NCI-H748 (cell line): Measurements from ENCODE around the gene PRR7.

Source experiments
- DNase-seq: peaks from one replicate; lab custom pipeline; 2025; ENCODE audit not compliant: unreplicated experiment; lab: John Stamatoyannopoulos, UW

PRR7 gene

DNA sequence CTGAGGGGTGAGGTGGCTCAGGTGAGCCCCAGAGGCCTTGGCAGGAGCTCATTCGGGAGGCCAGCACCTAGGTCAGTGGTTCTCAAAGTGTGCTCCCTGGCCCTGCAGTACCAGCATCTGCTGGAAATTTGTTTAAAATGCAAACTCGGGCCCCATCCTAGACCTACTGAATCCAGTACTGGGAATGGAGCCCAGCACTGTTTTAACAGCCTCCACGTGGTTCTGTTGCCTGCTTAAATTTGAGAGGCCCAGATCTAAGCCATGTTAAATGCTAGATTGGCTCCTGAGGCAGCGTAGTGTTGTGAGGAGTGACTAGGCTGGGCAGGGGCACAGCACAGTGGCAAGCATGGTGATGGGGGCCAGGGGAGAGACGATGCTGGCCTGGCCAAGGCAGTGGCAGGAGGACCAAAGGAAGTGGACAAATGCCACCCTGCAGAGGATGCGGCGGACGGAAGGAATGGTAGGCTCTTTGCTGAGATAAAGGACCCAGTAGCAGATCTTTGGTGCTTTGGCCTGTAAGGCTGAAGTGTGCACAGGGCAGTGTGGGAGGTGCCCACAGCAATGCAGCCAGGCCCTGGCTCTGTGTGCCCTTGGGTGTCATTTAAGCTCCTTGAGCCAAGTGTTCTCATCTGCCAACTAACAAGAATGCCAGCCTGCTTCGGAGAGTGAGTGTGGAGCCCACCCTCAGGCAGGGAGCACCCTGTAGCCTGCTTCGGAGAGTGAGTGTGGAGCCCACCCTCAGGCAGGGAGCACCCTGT, 4.2 kb downstream of the PRR7 start:
- DNase-seq = no peak

DNA sequence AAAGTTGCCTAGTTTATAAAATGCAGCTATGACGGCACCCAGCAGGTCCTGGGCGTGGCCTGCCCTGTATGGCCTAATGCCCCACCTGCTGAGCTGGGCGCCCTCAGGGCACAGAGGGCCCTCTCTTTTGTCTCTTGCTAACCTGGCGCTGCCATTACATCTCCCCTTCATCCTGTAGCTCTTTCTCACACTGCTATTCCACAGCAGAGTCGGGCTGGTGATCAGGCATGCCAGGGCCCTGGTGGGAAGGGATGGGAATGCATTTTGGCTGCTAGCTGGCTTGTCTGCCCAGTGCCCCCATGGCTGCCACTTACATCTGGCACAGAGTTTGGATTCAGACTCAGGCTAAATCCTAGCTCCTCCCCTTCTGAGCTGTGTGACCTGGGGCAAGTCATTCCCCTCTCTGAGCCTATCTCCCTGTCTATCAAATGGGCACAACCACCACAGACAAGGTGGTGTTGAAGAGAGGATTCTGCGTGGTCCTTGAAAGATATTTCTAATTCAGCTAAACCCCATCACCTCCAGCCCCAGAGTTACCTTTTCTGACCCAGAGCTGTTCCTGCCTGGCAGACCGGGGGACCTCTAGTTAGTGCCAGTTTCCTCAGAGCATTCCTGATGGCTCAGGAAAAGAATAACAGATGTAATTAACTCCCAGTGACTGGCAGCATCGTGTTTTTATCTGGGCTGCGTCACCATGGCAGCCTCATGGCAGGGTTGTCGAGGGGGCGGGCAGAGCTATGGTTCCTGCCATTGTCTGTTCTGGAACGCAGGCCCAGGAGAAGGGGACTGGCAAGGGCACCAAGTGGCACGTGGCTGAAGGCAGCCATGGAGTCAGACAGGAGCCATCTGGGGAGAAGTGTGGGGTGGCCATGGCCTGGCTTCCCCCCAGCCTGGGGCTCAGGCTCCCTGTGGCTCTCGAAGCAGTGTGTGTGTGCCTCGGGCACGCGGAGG, 6.3 kb downstream of the PRR7 start:
- no peak for DNase-seq

DNA sequence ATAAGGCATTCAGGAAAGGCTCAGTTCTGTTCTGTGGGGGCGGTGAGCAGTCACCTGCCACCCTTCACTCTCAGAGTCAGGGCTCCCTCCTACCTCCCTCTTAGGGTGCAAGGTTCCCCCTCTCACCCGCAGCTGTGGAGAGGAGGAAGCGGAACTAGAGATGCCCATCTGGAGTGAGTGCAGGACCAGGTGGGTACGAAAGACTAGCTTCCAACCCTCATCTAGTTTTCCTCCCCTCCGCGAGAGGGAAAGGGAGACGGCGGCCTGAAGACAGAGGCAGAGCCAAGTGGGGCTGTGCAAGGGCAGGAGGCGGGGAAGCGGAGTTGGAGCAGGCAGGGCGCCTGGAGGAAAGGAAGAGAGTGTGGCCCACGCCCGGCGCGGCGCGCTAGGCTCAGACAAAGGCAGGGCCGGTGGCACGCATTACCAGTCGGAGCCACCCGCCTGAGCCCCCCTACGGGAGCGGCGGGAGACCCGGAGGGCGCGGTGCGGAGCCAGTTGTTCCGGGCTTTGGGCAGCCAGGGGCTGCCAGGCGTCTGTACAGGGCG, 7.3 kb downstream of the PRR7 start:
- DNase-seq = peak; percentile 80

DNA sequence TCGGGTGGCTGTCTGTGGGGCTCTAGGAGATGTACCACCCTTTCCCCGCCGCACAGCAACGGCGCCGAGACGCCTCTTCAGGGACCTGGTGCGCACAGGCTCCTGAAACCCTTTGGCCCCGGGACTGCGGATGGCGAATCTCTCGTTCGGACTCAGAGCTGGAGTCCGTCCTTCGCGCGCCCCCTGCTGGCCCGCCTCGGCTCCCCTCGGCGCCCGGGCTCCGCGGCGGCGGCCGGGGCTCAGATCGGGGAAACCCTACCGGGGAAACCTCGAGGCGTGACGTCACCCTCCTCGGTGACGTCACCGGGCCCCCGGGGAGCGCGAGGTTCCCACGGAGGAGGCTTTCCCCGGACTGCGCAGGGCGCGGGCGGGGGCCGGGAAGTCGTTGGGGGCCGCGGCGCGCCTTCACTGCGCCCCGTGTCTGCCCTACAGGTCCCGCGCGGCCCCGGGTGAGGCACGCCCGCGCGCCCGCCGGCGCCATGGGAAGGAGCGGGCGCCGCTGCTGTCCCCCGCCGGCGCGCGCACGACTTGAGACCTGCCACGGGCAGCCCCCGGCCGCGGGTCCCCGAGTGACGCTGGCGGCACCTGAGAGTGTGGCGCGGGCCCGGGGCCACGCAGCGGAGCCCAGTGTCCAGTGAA, 7.9 kb downstream of the PRR7 start:
- DNase-seq = peak; percentile 91

DNA sequence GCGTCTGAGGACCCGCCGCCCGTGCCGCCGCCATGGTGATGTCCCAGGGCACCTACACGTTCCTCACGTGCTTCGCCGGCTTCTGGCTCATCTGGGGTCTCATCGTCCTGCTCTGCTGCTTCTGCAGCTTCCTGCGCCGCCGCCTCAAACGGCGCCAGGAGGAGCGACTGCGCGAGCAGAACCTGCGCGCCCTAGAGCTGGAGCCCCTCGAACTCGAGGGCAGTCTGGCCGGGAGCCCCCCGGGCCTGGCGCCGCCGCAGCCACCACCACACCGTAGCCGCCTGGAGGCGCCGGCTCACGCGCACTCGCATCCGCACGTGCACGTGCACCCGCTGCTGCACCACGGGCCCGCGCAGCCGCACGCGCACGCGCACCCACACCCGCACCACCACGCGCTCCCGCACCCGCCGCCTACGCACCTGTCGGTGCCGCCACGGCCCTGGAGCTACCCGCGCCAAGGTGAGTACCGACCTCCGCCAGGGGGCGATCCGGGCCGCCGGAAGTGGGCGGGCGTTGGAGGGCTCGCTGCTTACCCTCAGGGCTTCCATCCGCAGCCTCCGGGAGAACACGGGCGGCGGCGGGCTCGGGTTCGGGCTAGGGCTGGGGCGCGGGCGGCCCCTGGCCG, 8.5 kb downstream of the PRR7 start:
- peak; percentile 90 for DNase-seq

DNA sequence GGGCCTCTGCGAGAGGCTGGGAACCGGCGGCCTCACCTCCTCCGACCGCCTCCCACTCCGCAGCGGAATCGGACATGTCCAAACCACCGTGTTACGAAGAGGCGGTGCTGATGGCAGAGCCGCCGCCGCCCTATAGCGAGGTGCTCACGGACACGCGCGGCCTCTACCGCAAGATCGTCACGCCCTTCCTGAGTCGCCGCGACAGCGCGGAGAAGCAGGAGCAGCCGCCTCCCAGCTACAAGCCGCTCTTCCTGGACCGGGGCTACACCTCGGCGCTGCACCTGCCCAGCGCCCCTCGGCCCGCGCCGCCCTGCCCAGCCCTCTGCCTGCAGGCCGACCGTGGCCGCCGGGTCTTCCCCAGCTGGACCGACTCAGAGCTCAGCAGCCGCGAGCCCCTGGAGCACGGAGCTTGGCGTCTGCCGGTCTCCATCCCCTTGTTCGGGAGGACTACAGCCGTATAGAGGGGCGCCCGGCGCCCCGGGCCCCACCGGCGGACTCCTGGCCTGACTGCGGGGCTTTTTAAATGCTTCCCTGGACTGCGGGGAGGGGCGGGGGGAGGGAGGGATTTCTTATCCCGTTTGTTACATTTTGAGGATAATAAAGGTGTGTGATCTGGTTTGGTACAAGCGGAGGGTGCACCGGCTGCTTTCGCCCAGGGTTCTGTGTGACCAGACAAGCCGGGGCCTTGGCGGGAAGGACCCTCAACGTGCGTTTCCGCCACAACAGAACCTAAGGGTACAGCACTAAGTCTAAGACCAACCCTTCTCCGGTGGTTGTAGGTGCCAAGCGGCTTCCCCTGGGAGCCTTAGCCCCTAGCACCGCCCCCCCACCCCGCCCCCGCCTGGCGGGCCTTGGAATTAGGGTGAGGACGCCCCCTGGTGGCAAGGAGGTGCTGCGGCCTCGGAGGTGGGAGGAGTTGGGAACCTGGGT, 9.3 kb downstream of the PRR7 start:
- peak; percentile 95 for DNase-seq

DNA sequence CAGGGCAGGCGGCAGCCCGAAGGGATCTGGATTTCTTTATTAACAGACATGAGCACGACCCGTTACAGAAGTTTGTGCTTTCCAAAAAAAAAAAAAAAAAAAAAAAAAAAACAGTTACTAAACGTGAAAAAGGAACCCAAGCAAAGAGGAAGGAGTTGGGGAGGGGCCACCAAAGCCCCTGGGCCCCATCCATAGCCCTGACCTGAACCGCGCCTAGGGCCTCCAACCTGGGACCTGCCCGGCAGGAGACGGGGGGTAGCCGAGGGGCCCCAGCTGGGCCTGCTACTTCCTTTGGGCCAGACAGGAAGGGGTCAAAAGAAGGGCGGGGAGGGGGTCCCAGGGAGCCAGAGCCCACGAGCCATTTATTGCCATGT, 10.0 kb downstream of the PRR7 start:
- DNase-seq = no peak

DNA sequence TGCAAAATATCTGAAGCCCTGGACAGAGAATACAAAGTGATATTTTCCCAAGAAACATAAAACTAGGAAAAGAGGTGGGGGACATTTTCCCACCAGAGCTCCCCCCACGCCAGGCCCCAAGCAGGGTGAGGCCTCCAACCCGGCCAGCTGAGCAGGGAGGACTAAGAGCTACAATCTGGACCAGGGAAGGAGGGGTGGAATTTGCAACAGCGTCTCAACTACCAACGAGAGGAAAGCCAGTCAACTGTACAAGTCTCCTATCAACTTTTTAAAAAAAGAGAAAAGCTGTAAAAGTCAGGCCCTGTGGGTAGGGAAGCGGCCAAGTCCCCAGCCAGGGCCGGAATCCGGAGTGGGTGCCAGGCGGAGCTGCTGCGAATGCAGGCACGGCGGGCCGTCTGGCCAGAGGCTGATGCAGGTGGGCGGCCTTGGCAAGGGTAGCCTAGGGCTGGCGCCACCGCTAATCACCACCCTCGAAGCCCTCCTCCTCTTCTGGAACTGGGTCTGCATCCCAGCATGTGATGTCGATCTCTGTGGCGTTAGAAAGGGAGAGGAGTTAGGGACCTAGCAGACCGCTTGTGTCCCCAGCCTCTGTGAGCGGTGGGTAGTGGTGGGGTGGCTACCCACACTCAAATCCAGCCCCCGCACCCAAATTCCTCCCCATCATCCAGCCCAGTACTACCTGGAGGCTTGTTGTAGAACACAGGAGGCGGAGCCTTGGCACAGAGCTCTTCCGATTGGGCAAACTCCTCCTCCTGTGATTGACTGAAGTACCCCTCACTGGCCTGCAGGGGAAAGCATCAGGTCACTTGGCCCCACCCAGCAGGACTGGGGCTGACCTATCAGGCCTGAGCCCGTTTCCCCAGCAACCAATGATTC, 10.6 kb downstream of the PRR7 start:
- peak; percentile 98 for DNase-seq

DNA sequence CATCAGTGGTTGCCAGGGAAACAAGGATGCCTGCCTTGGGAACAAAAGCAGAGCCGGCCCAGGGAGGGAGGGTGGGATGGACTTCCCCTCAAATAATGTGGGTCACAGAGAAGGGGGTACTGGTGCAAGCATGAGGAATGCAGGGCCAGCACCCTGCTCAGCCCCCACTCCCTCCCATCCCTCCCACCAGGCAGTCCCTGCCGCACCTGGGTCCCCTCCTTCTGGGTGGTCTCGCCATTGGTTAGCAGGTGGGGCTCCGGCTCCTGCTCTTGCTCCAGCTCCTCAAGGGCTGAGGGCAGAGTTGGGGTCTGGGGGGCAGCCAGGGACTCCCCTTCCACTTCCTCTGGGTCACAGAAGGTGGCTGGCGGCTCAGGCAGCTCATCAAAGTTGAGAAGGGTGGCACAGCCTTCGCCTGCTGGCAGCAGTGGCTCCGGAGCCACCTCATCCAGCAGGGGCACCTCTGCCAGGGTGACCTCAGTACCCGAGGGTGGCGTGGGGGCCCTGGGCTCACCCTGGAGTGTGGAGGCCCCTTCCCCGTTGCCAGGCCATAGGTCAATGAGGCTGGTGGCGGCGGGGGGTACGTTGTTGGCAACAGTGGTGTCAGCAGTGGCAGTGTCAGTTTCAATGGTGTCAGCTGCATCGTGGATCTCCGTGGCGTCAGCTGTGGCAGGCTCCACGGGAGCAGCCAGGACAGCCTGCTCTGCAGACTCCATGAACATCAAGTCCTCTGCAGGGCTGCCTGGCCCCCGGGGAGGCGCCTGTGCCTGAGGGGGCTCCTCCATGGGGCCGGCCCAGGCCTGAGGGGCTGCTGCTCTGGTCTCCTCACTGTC, 11.5 kb downstream of the PRR7 start:
- DNase-seq = no peak

DNA sequence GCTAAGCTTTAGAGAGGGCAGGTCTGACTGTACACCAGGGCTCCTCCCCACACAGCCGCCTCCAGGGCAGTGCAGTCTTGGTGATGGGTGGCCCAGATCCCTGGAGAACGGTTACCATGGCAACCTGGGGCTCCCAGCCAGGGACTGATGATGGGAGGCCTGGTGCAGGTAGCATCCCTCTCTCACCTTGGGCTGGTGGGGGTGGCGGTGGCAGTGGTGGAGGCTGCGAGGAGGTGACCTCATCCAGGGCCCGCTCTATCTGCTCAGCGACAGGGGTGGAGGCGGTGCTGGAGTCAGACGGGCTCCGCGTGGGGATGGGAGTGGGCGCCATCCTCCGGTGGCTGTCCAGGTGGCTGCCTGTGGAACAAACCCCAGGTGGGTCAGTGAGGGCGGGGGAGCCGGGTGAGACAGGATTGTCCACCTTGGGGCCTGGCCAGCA, 12.3 kb downstream of the PRR7 start:
- no peak for DNase-seq

DNA sequence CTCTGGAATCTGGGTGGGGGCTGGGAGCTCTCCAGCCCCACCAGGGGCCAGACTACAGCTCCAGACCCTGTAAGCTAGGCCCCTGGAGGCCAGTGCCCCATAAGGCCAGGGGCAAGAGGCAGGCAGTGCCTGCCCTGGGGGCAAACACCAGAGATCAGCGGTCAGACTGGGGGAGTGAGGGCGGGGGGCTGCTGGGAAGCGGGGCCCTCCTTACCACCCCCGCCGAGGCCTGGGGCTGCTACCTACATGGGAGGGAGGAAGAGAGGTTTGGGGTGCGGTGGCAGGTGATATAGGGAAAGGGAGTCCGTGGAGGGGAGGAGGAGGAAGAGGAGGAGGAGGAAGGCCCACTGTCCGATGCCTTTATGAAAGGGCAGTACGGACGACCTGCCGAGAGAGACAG, 12.7 kb downstream of the PRR7 start:
- DNase-seq = no peak

DNA sequence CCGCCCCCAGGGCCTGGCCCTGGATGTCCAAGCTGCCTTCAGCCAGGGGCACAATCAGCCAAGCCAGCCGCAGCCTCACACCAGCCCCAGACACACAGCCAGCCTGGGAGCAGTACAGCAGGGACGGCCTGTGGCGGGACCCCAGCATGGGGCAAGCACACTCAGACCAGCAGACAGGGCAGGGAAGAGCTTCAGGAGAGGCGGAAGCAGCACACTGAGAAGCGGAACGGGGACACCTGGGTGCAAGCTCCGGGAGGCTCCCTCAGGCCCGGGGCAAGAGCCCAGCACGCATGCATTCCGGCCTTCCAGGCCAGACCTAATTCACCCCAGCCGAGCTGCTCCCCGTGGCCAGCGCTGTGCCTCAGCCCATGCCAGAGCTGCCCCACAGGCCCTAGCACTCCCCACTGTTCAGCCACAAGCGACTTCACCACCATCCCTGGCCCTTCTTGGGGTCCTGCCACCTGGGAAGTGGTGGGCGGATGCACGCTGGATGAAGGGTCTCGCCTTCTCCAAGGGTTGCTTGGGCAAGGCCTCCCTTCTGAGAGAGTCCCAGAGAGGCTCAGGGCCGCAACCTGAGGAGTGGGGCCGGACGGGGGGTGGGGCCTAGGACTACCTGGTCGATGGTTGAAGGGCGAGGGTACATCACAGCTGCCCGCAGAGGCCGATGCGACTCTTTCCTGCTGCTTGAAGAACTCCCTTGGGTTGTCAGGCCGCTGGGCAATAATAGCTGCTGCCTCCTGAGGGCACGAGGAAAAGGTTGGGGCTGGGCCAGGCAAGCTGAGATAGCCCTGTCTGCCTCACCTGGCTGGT, 13.4 kb downstream of the PRR7 start:
- no peak for DNase-seq

DNA sequence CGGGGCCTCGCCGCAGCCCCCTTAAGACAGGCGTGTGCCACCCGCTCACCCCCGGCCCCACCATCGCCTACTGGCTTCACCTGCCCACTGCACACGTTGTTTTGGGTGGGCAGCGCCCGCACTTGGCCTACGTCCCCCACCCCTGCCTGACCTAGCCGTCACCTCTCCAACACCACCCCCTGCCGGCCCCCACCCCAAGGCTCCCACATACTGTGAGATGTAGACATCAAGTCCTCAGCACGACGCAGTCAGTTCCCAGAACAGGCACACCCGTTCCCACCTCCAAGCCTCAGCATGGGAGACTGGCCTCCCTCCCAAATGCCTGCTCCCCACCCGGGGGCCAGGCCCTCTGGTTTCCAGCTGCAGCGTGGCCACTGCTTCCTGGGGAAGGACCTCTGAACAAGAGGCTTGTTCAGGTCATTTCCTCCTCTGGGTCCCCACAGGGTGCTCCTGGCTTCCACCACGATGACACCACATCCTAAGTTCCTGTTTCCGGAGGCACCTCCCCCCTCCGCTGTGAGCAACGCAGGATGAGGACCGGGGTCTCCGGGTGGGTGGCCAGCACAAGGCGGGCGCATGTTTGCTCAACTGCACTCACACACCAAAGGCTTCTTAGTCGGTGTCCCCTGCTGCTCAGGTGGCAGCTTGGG, 15.5 kb downstream of the PRR7 start:
- no peak for DNase-seq

DNA sequence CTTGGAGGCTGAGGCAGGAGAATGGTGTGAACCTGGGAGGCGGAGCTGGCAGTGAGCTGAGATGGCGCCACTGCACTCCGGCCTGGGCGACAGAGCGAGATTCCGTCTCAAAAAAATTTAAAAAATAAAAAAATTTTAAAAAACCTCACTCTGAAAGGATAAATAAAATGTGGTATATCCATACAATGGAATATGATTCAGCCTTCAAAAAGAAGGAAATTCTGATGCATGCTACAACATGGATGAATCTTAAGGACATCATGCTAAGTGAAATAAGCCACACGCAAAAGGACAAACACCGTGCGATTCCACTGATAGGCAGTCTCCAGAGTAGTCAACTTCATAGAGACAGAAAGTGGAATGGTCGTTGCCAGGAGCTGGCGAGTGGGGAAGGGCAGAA, 18.4 kb downstream of the PRR7 start:
- DNase-seq = no peak

DNA sequence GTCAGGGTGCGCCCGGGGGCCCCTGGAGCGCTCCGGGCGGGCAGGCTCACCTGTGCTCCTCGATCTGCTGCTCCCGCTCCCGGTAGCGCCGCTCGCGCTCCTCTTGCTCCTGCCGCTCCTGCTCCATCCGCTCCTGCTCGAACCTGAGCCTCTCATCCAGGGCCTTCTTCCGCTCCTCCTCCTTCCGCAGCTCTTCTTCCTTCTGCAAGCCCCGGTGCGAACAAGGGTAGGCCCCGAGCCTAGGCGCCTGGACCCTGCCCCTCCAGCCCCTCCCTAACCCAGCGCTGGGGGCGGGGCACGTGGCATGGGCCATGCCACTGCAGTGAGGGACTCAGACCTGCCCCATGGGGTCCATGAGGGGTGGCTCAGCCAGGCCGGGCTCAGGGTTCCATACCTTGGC, 20.2 kb downstream of the PRR7 start:
- no peak for DNase-seq

DNA sequence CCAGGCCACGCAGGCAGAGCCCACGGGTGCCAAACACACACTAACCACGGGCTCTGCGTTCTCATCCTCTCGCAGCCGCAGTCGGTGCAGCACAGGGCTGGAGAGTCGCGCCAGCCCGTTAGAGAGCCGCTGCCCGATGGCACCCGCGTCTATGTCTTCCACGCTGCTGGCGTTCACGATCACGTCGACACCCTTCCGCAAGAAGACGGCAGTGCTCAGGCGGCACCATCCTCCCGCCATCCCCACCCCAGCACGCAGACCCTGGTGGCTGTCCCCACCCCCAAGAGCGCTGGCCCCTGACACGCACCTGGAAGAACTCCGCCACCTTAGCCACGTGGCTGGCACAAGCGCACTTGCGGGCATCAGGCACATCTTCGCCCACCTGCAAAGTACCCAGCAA, 20.8 kb downstream of the PRR7 start:
- no peak for DNase-seq

DNA sequence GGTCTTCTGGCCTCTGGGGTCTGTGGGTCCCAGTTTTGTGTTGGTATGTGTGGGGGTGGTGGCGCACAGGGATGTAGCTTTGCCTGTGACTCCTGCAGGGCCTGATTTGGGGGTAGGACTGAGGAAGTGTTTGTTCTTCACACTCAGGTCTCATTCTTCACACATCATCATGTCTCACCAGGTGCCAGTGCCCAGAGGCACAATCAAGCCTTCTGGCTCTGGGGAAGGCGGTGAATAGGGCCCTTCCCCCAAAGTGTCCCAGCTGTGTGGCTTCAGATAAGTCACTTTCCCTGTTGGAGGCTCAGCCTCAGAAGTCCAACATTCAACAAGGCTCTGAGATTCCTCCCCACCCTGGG, 21.7 kb downstream of the PRR7 start:
- DNase-seq = no peak
